Activated CD4-positive, alpha-beta T cell treated with anti-CD3 and anti-CD28 coated beads for 36 hours (primary cell): ENCODE measurements around the gene MMD. TPM values are rescaled to one million over a fixed set of nuclear protein-coding genes. Genes with fewer than 3 reads are reported as not detected.
"Not testable (repeated sequence)": the region's sequence is repeated elsewhere in the genome, so short reads cannot be mapped to it uniquely, and the experiment has no call there.

Experiments used
- ATAC-seq: fragments of 200-7000 bp; cut with Tn5 transposase; one replicate; pipeline ENCODE4 v1.10.0; 2021; ENCODE audit warnings: mild to moderate bottlenecking, moderate library complexity
- CTCF ChIA-PET: fragments of 350-600 bp; sonication (Branson Sonifier 250); formaldehyde crosslinking; loops from one replicate; lab custom pipeline; 2021; ENCODE audit warnings: antibody characterized with exemption; lab: Charles Lee
- POLR2A ChIA-PET: fragments of 350-600 bp; sonication (Branson Sonifier 250); formaldehyde crosslinking; loops from one replicate; lab custom pipeline; 2021; ENCODE audit warnings: antibody characterized with exemption, inconsistent platforms; lab: Charles Lee
- DNase-seq: peaks from one replicate; pipeline ENCODE4 v3.0.0-alpha.2; 2020
- H3K27ac Mint-ChIP-seq: one replicate; pipeline ENCODE4 v1.8.0; 2021; ENCODE audit warnings: mixed read lengths
- H3K27me3 Mint-ChIP-seq: one replicate; pipeline ENCODE4 v1.8.0; 2021; ENCODE audit warnings: mixed read lengths
- H3K36me3 Mint-ChIP-seq: one replicate; pipeline ENCODE4 v1.8.0; 2021; ENCODE audit warnings: low read depth, mixed read lengths
- H3K4me1 Mint-ChIP-seq: one replicate; pipeline ENCODE4 v1.8.0; 2021; ENCODE audit warnings: mixed read lengths
- H3K4me3 Mint-ChIP-seq: one replicate; pipeline ENCODE4 v1.8.0; 2021; ENCODE audit warnings: mild to moderate bottlenecking, moderate library complexity, mixed read lengths
- H3K9me3 Mint-ChIP-seq: one replicate; pipeline ENCODE4 v1.8.0; 2021; ENCODE audit warnings: low read depth, mixed read lengths
- intact Hi-C, 2 experiments: fragments of 100-400 bp; cut with DNase I in 1 of 2; cut with micrococcal nuclease in 1 of 2; formaldehyde crosslinking; loops; one replicate each; pipeline versions ENCODE4 v1.14.2 to v1.15.1; 2022 to 2024; cut with DNase I, micrococcal nuclease
- total RNA-seq, 2 experiments: library from RNA; stranded (reverse); gene quantifications; one replicate each; pipeline ENCODE4 v1.2.3, GENCODE V29; 2021

Gene MMD
- total RNA-seq, 2 experiments from 2014 or later, result 17.4 to 19.6 TPM

DNA sequence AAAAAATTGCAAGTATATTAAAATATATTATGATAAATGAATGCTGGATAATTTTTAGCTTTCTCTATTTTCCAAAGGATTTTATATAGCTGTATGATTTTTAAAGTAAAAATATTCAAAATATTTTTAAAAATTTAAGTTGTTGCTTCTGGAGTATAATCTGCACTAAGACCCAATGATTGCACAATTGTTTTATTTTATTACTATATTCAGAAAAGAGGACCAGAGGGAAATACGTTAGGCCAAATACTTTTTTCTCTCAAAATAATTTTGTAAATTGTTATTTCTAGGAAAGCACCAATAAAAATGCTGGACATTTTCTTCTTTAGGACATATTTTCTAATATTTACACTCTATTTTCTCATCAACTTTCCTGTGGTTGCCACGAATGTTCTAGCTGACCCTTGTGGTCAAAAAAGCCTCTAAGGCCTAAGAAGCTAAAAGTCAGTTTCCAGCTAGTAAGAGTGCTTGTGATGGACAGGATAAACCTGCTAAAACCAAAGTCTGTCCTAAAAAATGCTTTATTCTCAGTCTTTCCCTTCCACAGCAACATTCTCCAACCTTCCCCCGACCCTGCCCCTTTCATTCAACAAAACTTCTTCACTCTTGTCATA is 31.2 kb downstream of the MMD start:
- POLR2A ChIA-PET, result no interaction called here
- no peak for ATAC-seq
- no peak overlapping the region for H3K4me3 Mint-ChIP-seq
- no peak overlapping the region for H3K27ac Mint-ChIP-seq
- no peaks in the 10 kb centered on the region for H3K9me3 Mint-ChIP-seq
- DNase-seq, result no peak
- H3K4me1 Mint-ChIP-seq, result no peaks in the 10 kb centered on the region
- intact Hi-C loops, result no loop called here
- CTCF ChIA-PET, result interaction anchor here (1.5 kb wide), 1 partner anchor 10 kb away, joined by 4 read pairs; no protein-coding TSS in a partner anchor
- H3K36me3 Mint-ChIP-seq, result peaks cover 12% of the 10 kb centered on the region
- H3K27me3 Mint-ChIP-seq, result no peaks in the 10 kb centered on the region

DNA sequence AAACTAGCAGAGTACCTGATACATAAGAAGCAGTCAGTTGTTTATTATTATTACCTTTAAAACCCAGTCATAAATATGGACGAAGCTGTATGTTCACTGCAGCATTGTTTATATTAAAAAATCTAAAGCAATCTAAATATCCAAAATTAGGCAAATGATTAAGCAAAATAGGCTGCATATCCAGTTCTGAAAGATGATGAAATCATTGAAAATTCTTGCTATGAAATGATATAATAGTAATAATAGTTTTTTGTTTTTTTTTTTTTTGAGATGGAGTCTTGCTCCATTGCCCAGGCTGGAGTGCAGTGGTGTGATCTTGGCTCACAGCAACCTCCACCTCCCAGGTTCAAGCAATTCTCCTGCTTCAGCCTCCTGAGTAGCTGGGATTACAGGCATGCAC is 31.9 kb downstream of the MMD start:
- H3K4me3 Mint-ChIP-seq, DNase-seq, intact Hi-C loops, H3K9me3 Mint-ChIP-seq, ATAC-seq, H3K27ac Mint-ChIP-seq, H3K27me3 Mint-ChIP-seq, POLR2A ChIA-PET, H3K4me1 Mint-ChIP-seq: not testable (repeated sequence)
- peaks cover 12% of the 10 kb centered on the region for H3K36me3 Mint-ChIP-seq
- CTCF ChIA-PET, result interaction anchor here (0.6 to 1.5 kb wide), 3 partner anchors 10 to 118 kb away, joined by 3 to 4 read pairs (median 4); no protein-coding TSS in a partner anchor

GRCh38 chr17:55388842-55389241 is 32.8 kb downstream of the MMD start:
- Mint-ChIP-seq H3K27ac (no peak overlapping the region), H3K9me3 (no peaks in the 10 kb centered on the region), H3K36me3 (peaks cover 7% of the 10 kb centered on the region), H3K4me1 (no peaks in the 10 kb centered on the region), H3K4me3 (no peak overlapping the region), H3K27me3 (no peaks in the 10 kb centered on the region)
- intact Hi-C loops, result no loop called here
- CTCF ChIA-PET, result interaction anchor here (0.8 kb wide), 1 partner anchor 119 kb away, joined by 4 read pairs; no protein-coding TSS in a partner anchor
- ATAC-seq (no peak), DNase-seq (no peak)
- POLR2A ChIA-PET, result no interaction called here

DNA sequence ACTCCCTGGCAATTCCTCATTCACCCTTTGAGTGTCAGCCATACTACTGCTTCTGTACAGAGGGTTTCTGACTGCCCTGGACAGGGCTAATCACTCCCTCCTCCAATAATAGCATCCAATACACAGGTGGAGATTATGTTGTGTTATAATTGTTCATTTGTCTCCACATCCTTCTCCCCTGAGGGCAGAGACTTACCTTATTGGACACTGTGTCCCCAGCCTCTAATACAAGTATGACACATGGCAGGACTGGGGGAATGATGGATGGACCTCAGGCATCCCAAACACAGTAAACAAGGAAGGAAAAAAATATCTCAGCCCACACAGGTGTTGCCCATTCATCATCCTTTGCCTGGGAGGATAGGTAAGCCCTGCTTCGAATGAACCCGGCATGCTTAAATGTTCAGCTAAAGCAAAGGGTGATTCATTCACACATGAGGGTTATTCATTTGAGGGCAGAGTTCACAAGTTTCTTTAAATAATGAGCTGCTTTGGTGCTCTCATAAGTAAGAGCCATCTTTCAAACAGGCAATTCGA is 34.8 kb downstream of the MMD start:
- intact Hi-C loops, result no loop called here
- no peak overlapping the region for H3K27ac Mint-ChIP-seq
- H3K4me1 Mint-ChIP-seq, result no peaks in the 10 kb centered on the region
- POLR2A ChIA-PET, result no interaction called here
- no peak overlapping the region for H3K4me3 Mint-ChIP-seq
- no peaks in the 10 kb centered on the region for H3K36me3 Mint-ChIP-seq
- H3K9me3 Mint-ChIP-seq, result no peaks in the 10 kb centered on the region
- CTCF ChIA-PET, result no interaction called here
- H3K27me3 Mint-ChIP-seq, result peaks cover 2% of the 10 kb centered on the region
- ATAC-seq, result no peak
- DNase-seq, result no peak

DNA sequence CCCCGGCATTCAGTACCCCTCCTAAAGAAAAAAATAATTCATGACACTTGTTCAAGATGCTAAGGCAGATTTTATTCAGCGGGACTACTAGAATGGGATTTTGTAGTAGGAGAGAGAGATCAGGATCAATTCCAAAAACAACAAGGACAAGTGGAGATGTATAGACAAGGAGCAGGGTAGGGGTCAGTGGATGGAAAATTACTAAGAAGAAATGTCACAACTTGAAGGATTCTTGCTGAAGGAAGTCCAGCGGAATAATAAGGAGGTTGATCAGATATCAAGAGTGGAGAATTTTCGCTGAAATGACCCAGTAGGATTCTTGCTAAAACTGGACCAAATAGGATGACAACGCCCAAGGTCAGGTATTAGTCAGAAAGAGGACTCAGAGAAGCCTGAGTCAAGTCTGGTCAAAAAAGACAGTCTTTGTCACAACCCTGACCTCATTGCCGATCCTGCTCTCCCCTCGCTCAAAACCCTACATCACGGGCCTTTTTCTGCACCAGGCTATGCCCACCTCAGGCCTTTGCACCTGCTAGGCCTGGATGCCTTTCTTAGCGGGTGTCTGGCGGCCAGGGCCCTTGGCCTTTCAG is 36.9 kb downstream of the MMD start:
- intact Hi-C loops, result no loop called here
- Mint-ChIP-seq H3K4me3 (no peak overlapping the region), H3K27me3 (peaks cover 4% of the 10 kb centered on the region), H3K27ac (no peak overlapping the region), H3K9me3 (no peaks in the 10 kb centered on the region), H3K36me3 (no peaks in the 10 kb centered on the region), H3K4me1 (no peaks in the 10 kb centered on the region)
- ChIA-PET POLR2A (no interaction called here), CTCF (no interaction called here)
- no peak for DNase-seq
- ATAC-seq, result no peak

DNA sequence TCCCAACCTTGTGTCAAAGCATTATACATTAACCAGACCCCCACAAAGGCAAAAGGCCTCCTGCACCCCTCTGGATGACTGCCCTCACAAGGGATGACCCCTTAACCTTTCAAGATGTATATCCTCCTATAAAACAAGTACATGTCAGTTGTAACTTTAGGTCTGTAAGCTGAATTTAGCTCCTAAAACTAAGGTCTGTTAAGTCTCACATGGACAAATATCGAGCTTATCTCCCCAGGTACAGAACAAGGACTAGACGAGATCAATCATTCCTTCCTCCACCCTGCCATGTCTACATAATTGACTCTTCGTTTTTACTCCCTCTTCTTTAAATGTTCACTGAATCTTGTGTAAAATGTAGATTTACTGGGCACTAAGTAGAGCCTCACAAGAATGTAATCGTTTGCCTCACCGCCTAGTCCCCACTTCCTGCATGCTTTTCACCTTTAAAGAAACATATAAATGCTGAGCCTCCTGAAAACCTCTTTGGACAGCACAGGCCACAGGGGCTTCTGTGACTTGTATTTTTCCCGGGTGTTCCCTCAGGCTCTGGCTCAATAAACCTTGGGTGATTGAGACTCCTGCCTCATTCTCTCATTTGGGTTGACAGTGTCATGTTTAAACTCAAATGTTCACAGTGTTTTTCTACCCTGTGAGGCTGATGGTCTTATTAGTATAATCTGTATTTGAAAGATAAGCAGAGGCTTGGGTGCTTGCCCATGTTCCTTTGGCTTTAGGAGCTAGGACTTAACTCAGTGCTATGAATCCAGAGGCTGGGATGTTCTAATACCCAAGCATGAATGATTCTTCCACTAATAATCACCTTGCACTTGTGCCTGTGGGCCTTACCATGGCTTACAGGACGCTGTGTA is 37.6 kb downstream of the MMD start:
- ATAC-seq (no peak), DNase-seq (no peak)
- ChIA-PET CTCF (no interaction called here), POLR2A (interaction anchor here (0.5 kb wide), 1 partner anchor 102 kb away, joined by 3 read pairs; no protein-coding TSS in a partner anchor)
- no peaks in the 10 kb centered on the region for H3K36me3 Mint-ChIP-seq
- H3K4me1 Mint-ChIP-seq, result no peaks in the 10 kb centered on the region
- no peak overlapping the region for H3K27ac Mint-ChIP-seq
- intact Hi-C loops, result no loop called here
- H3K9me3 Mint-ChIP-seq, result no peaks in the 10 kb centered on the region
- no peak overlapping the region for H3K4me3 Mint-ChIP-seq
- peaks cover 4% of the 10 kb centered on the region for H3K27me3 Mint-ChIP-seq

DNA sequence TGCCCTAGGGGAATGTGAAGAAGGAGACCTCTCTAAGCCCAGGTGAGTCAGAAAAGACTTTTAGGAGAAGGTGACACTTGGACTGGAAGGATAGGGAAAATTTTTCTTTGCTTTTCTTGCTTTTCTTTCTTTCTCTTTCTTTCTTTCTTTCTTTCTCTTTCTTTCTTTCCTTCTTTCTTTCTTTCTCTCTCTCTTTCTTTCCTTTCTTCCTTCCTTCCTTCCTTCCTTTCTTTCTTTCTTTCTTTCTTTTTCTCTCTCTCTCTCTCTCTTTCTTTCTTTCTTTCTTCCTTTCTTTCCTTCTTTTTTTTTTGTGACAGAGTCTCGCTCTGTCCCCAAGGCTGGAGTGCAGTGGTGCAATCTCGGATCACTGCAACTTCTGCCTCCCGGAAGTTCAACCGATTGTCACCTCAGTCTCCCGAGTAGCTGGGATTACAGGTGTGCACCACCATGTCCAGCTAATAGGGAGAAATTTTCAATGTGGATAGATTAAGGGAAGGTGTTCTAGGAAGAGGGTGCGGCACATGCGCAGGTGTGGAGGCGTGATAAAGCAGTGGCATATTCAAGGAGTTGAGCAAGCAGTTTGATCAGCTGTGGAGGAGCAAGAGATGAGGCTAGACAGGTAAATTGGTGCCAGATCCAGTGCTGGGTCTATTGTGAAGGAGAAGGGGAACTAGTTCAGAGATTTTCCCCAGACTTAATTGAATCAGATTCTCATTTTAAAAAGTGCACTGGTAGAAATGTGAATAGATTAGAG is 40.4 kb downstream of the MMD start:
- Mint-ChIP-seq H3K4me1 (no peaks in the 10 kb centered on the region), H3K36me3 (no peaks in the 10 kb centered on the region), H3K27me3 (peaks cover 4% of the 10 kb centered on the region), H3K4me3 (no peak overlapping the region), H3K9me3 (no peaks in the 10 kb centered on the region), H3K27ac (no peak overlapping the region)
- DNase-seq (no peak), ATAC-seq (no peak)
- ChIA-PET POLR2A (no interaction called here), CTCF (interaction anchor here (0.6 to 0.7 kb wide), 2 partner anchors 10 to 254 kb away, joined by 3 read pairs; no protein-coding TSS in a partner anchor)
- intact Hi-C loops, result no loop called here

- POLR2A ChIA-PET, result no interaction called here
- intact Hi-C loops, result no loop called here
Observed at GRCh38 chr17:55377671-55378275, 43.9 kb downstream of the MMD start.

GRCh38 chr17:55368706-55369105 is 52.9 kb downstream of the MMD start:
- intact Hi-C loops, result no loop called here
- CTCF ChIA-PET, result no interaction called here
- DNase-seq (no peak), ATAC-seq (no peak)
- POLR2A ChIA-PET, result no interaction called here
- Mint-ChIP-seq H3K4me3 (no peak overlapping the region), H3K36me3 (no peaks in the 10 kb centered on the region), H3K4me1 (peaks cover 3% of the 10 kb centered on the region), H3K27ac (no peak overlapping the region), H3K9me3 (peaks cover 2% of the 10 kb centered on the region), H3K27me3 (peaks cover 9% of the 10 kb centered on the region)

More at GRCh38 chr17:55377671-55378275, 43.9 kb downstream of the MMD start:
- Mint-ChIP-seq H3K9me3 (peaks cover 2% of the 10 kb centered on the region), H3K36me3 (no peaks in the 10 kb centered on the region), H3K27me3 (peaks cover 3% of the 10 kb centered on the region), H3K4me3 (no peak overlapping the region), H3K27ac (no peak overlapping the region), H3K4me1 (no peaks in the 10 kb centered on the region)
- DNase-seq (no peak), ATAC-seq (no peak)
- CTCF ChIA-PET, result interaction anchor here (0.6 kb wide), 1 partner anchor 159 kb away, joined by 3 read pairs; no protein-coding TSS in a partner anchor

GRCh38 chr17:55366020-55366481 is 55.6 kb downstream of the MMD start:
- no peaks in the 10 kb centered on the region for H3K36me3 Mint-ChIP-seq
- no peak overlapping the region for H3K4me3 Mint-ChIP-seq
- H3K9me3 Mint-ChIP-seq, result peaks cover 4% of the 10 kb centered on the region
- no peak overlapping the region for H3K27ac Mint-ChIP-seq
- POLR2A ChIA-PET, result no interaction called here
- CTCF ChIA-PET, result interaction anchor here (0.6 to 3.0 kb wide), 4 partner anchors 10 to 373 kb away, joined by 3 to 17 read pairs (median 4); no protein-coding TSS in a partner anchor
- ATAC-seq (no peak), DNase-seq (no peak)
- intact Hi-C loops, result no loop called here
- peaks cover 14% of the 10 kb centered on the region for H3K27me3 Mint-ChIP-seq
- H3K4me1 Mint-ChIP-seq, result peaks cover 3% of the 10 kb centered on the region
